Activated B cell treated with CpG ODN at 0.5 μM for 24 hours (primary cell): ENCODE data around the gene ZNF774. TPM values are rescaled to one million over a fixed set of nuclear protein-coding genes. Genes with fewer than 3 reads are reported as not detected.
"Not testable (repeated sequence)": the region's sequence is repeated elsewhere in the genome, so short reads cannot be mapped to it uniquely, and the experiment has no call there.

Experiments used
- ATAC-seq: fragments of 200-7000 bp; cut with Tn5 transposase; one replicate; pipeline ENCODE4 v1.10.0; 2021; ENCODE audit warnings: low read depth, mild to moderate bottlenecking, moderate library complexity
- CTCF ChIA-PET: fragments of 350-600 bp; sonication (Branson Sonifier 250); formaldehyde crosslinking; loops from one replicate; lab custom pipeline; 2021; ENCODE audit warnings: antibody characterized with exemption; lab: Charles Lee
- POLR2A ChIA-PET: fragments of 350-600 bp; sonication (Branson Sonifier 250); formaldehyde crosslinking; loops from one replicate; lab custom pipeline; 2021; ENCODE audit warnings: antibody characterized with exemption; lab: Charles Lee
- DNase-seq: peaks from one replicate; pipeline ENCODE4 v3.0.0; 2022
- H3K27ac Mint-ChIP-seq: one replicate; pipeline ENCODE4 v1.8.0; 2020; ENCODE audit warnings: mixed read lengths
- H3K27me3 Mint-ChIP-seq: one replicate; pipeline ENCODE4 v1.8.0; 2021; ENCODE audit warnings: mixed read lengths
- H3K36me3 Mint-ChIP-seq: one replicate; pipeline ENCODE4 v1.8.0; 2021; ENCODE audit warnings: low read depth, mixed read lengths
- H3K4me1 Mint-ChIP-seq: one replicate; pipeline ENCODE4 v1.8.0; 2021; ENCODE audit warnings: mixed read lengths
- H3K4me3 Mint-ChIP-seq: one replicate; pipeline ENCODE4 v1.8.0; 2020; ENCODE audit warnings: mild to moderate bottlenecking, mixed read lengths
- H3K9me3 Mint-ChIP-seq: one replicate; pipeline ENCODE4 v1.8.0; 2020; ENCODE audit warnings: mixed read lengths
- CTCF ChIP-seq: fragments of 200-600 bp; IDR thresholded peaks from one replicate; pipeline ENCODE4 v1.8.0; 2022; ENCODE audit warnings: antibody characterized with exemption, mild to moderate bottlenecking
- intact Hi-C: fragments of 100-400 bp; cut with micrococcal nuclease; formaldehyde crosslinking; loops from one replicate; pipeline ENCODE4 v1.15.1; 2024
- total RNA-seq: library from RNA; stranded (reverse); gene quantifications from 2 replicates; pipeline ENCODE4 v1.2.3, GENCODE V29; 2022

The ZNF774 gene
- total RNA-seq, 1 donor from 2014 or later = 1.3 TPM

GRCh38 chr15:90340345-90340744, 11.7 kb upstream of the ZNF774 start:
- no peak overlapping the region for H3K27ac Mint-ChIP-seq
- no peaks in the 10 kb centered on the region for H3K36me3 Mint-ChIP-seq
- ATAC-seq (no peak), DNase-seq (no peak)
- H3K4me1 Mint-ChIP-seq = peaks cover 17% of the 10 kb centered on the region
- H3K4me3 Mint-ChIP-seq = no peak overlapping the region
- H3K9me3 Mint-ChIP-seq = no peaks in the 10 kb centered on the region
- POLR2A ChIA-PET = no interaction called here
- intact Hi-C loops = no loop called here
- no peak for TF ChIP-seq CTCF
- H3K27me3 Mint-ChIP-seq = peaks cover 2% of the 10 kb centered on the region
- CTCF ChIA-PET = no interaction called here

DNA sequence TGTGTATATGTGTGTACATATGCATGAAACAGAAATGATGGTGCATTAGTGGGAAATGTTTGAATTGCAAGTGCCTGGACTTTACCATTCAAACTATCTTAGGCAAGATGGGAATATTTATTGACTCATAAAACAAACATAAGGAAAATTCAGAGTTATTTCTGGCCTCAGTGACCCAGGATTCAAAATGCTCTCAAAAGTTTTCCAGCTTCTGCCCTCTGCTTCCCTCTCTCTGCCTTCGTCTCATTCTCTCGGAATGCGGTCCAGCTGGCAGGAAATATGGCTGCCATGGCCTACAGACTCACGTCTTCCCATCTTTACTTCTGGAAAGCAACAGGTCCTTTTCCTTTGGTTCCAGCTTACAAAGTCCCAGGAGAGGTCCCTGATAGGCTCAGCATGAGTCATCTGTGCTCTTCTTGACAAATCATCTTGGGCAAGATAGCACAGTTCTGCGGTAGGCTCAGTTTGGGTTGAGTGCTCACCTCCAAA, 8.7 kb upstream of the ZNF774 start:
- no peak overlapping the region for H3K27ac Mint-ChIP-seq
- no peak for TF ChIP-seq CTCF
- ATAC-seq (no peak), DNase-seq (no peak)
- H3K9me3 Mint-ChIP-seq = no peaks in the 10 kb centered on the region
- peaks cover 2% of the 10 kb centered on the region for H3K27me3 Mint-ChIP-seq
- intact Hi-C loops = no loop called here
- H3K36me3 Mint-ChIP-seq = no peaks in the 10 kb centered on the region
- H3K4me1 Mint-ChIP-seq = peaks cover 10% of the 10 kb centered on the region
- H3K4me3 Mint-ChIP-seq = no peak overlapping the region
- POLR2A ChIA-PET = interaction anchor here (0.6 kb wide), 1 partner anchor 52 kb away, joined by 3 read pairs; no protein-coding TSS in a partner anchor
- CTCF ChIA-PET = no interaction called here

- Mint-ChIP-seq H3K9me3 (no peaks in the 10 kb centered on the region), H3K36me3 (no peaks in the 10 kb centered on the region), H3K27ac (no peak overlapping the region), H3K27me3 (no peaks in the 10 kb centered on the region), H3K4me3 (no peak overlapping the region), H3K4me1 (peaks cover 10% of the 10 kb centered on the region)
- DNase-seq (no peak), ATAC-seq (no peak)
- TF ChIP-seq CTCF = no peak
- ChIA-PET CTCF (interaction anchor here (1.4 kb wide), 1 partner anchor 25 kb away, joined by 4 read pairs; no protein-coding TSS in a partner anchor), POLR2A (no interaction called here)
- intact Hi-C loops = no loop called here
These were observed 7.4 kb upstream of the ZNF774 start for GRCh38 chr15:90344662-90345061.

DNA sequence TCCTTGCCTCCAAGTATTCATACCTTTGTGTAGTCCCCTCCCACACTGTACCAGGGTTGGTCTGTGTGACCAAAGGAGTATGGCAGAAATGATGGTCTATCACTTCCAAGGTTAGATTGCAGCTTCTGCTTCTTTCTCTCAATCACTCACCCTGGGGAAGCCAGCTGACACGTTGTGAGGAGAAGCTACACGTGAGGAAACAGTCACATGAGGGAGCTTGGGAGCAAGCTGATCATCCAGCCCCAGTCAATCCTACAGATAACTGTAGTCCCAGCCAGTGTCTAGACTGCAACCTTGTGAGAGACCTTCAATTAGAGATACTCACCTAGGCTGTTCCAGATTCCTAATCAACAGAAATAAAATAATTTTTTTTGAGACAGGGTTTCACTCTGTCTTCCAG, 6.2 kb upstream of the ZNF774 start:
- intact Hi-C loops = no loop called here
- H3K9me3 Mint-ChIP-seq = no peaks in the 10 kb centered on the region
- H3K36me3 Mint-ChIP-seq = no peaks in the 10 kb centered on the region
- H3K4me1 Mint-ChIP-seq = peaks cover 10% of the 10 kb centered on the region
- TF ChIP-seq CTCF = no peak
- ChIA-PET CTCF (interaction anchor here (1.1 to 1.4 kb wide), 2 partner anchors 15 to 26 kb away, joined by 3 to 4 read pairs; no protein-coding TSS in a partner anchor), POLR2A (interaction anchor here (0.6 to 1.5 kb wide), 2 partner anchors 14 to 150 kb away, joined by 3 read pairs; no protein-coding TSS in a partner anchor)
- DNase-seq (no peak), ATAC-seq (no peak)
- no peaks in the 10 kb centered on the region for H3K27me3 Mint-ChIP-seq
- H3K4me3 Mint-ChIP-seq = no peak overlapping the region
- no peak overlapping the region for H3K27ac Mint-ChIP-seq

DNA sequence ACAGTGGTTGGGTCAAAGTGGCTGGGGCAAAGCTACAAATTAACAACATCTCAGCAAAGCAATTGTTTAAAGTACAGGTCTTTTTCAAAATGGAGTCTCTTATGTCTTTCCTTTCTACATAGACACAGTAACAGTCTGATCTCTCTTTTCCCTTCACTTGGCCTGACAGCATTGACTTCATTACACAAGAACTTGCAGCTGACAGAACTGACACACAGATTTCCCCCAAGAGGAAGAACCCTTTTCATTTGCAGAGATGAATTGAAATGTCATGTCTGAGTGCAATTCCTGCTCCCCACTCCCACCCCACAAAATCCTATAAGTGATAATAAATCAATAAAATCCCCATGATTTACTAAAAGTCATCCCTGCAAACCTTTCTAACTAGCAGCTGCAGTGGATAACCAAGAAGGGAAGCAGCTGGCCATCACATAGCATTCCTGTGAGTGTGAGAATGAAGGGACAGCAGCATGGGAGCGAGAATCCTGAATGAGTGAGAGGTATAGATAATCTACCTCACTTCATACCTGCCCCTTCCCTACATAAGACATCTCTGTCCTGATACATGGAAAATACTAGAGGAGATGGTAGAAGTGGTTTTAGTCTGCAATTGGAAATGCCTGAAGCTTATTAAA, 4.5 kb upstream of the ZNF774 start:
- DNase-seq, H3K4me3 Mint-ChIP-seq, H3K27me3 Mint-ChIP-seq, ATAC-seq, intact Hi-C loops, H3K27ac Mint-ChIP-seq, POLR2A ChIA-PET, H3K36me3 Mint-ChIP-seq, H3K9me3 Mint-ChIP-seq: not testable (repeated sequence)
- CTCF ChIA-PET = interaction anchor here (0.8 kb wide), 1 partner anchor 27 kb away, joined by 3 read pairs; no protein-coding TSS in a partner anchor
- H3K4me1 Mint-ChIP-seq = peaks cover 16% of the 10 kb centered on the region
